Measurements from ENCODE around the gene FAM131A. TPM values are rescaled to one million over a fixed set of nuclear protein-coding genes. Genes with fewer than 3 reads are reported as not detected.

Gene FAM131A
- polyA plus RNA-seq (2012; ENCODE audit: low read depth, missing spikeins), result 2.1 TPM

GRCh38 chr3:184337399-184337714 lies at the start of gene FAM131A:
TSS of gene FAM131A (plus strand) at chr3:184337600. CDS start at chr3:184337631, 31 bp downstream.
- no peak for FAIRE-seq
- TF ChIP-seq POLR2AphosphoS5 (IDR thresholded peaks at IDR 0.05; ENCODE audit: low read depth, low read length) (no peak), POLR2A (IDR thresholded peaks at IDR 0.05; ENCODE audit: low read depth, low read length) (no peak), PAX5 (IDR thresholded peaks at IDR 0.05; ENCODE audit: insufficient read depth, low read length, severe bottlenecking) (no peak), TAF1 (IDR thresholded peaks at IDR 0.05; ENCODE audit: low read depth, low read length) (no peak)
- DNase-seq (ENCODE audit: insufficient read length, low spot score), result no peak

GRCh38 chr3:184289426-184289938 lies 47.9 kb upstream of the FAM131A start:
- TF ChIP-seq PAX5 (IDR thresholded peaks at IDR 0.05; ENCODE audit: insufficient read depth, low read length, severe bottlenecking) (no peak), POLR2A (IDR thresholded peaks at IDR 0.05; ENCODE audit: low read depth, low read length) (no peak), POU2F2 (IDR thresholded peaks at IDR 0.05; ENCODE audit: low read depth, low read length) (no peak), POLR2AphosphoS5 (IDR thresholded peaks at IDR 0.05; ENCODE audit: low read depth, low read length) (no peak), SPI1 (IDR thresholded peaks at IDR 0.05; ENCODE audit: low read depth, low read length) (no peak)
- DNase-seq (ENCODE audit: insufficient read length, low spot score) (peak; percentile 75), FAIRE-seq (peak; percentile 57)

- FAIRE-seq (no peak), DNase-seq (ENCODE audit: insufficient read length, low spot score) (no peak)
- TF ChIP-seq PAX5 (IDR thresholded peaks at IDR 0.05; ENCODE audit: insufficient read depth, low read length, severe bottlenecking) (no peak), POLR2AphosphoS5 (IDR thresholded peaks at IDR 0.05; ENCODE audit: low read depth, low read length) (no peak), POU2F2 (IDR thresholded peaks at IDR 0.05; ENCODE audit: low read depth, low read length) (no peak), TAF1 (IDR thresholded peaks at IDR 0.05; ENCODE audit: low read depth, low read length) (no peak), POLR2A (IDR thresholded peaks at IDR 0.05; ENCODE audit: low read depth, low read length) (no peak), SPI1 (IDR thresholded peaks at IDR 0.05; ENCODE audit: low read depth, low read length) (no peak)
Measured at GRCh38 chr3:184290331-184290730, 47.1 kb upstream of the FAM131A start.

DNA sequence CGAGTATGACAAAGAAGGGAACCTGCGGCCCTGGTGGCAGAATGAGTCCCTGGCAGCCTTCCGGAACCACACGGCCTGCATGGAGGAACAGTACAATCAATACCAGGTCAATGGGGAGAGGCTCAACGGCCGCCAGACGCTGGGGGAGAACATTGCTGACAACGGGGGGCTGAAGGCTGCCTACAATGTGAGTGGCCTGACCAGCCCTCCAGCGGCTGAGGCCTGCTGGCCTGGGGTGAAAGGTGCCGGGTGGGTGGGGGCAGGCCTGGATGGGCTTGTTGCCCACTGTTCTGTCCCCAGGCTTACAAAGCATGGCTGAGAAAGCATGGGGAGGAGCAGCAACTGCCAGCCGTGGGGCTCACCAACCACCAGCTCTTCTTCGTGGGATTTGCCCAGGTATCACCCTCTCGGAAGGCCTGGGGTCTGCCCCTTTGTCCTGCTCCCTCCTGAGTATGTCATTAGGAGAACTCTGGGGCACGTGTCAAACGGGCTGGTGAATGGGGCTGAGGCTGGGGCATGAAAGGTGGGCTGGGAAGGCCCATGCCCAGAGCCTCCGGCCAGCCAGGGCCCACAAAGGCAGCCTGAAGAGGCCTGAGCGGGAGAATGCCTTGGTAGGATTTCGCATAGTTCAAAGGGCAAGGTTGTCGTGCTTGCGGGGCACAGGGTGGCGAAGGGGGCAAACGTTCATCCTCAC lies 46.2 kb upstream of the FAM131A start:
- FAIRE-seq (no peak), DNase-seq (ENCODE audit: insufficient read length, low spot score) (no peak)
- no peak for TF ChIP-seq PAX5 (IDR thresholded peaks at IDR 0.05; ENCODE audit: insufficient read depth, low read length, severe bottlenecking)
- no peak for TF ChIP-seq SPI1 (IDR thresholded peaks at IDR 0.05; ENCODE audit: low read depth, low read length)
- TF ChIP-seq POU2F2 (IDR thresholded peaks at IDR 0.05; ENCODE audit: low read depth, low read length), result no peak
- no peak for TF ChIP-seq POLR2A (IDR thresholded peaks at IDR 0.05; ENCODE audit: low read depth, low read length)
- no peak for TF ChIP-seq TAF1 (IDR thresholded peaks at IDR 0.05; ENCODE audit: low read depth, low read length)
- TF ChIP-seq POLR2AphosphoS5 (IDR thresholded peaks at IDR 0.05; ENCODE audit: low read depth, low read length), result no peak

GRCh38 chr3:184291738-184292445 lies 45.5 kb upstream of the FAM131A start:
- TF ChIP-seq POLR2A (IDR thresholded peaks at IDR 0.05; ENCODE audit: low read depth, low read length), result no peak
- TF ChIP-seq POU2F2 (IDR thresholded peaks at IDR 0.05; ENCODE audit: low read depth, low read length), result no peak
- TF ChIP-seq POLR2AphosphoS5 (IDR thresholded peaks at IDR 0.05; ENCODE audit: low read depth, low read length), result no peak
- TF ChIP-seq PAX5 (IDR thresholded peaks at IDR 0.05; ENCODE audit: insufficient read depth, low read length, severe bottlenecking), result no peak
- no peak for TF ChIP-seq SPI1 (IDR thresholded peaks at IDR 0.05; ENCODE audit: low read depth, low read length)
- TF ChIP-seq TAF1 (IDR thresholded peaks at IDR 0.05; ENCODE audit: low read depth, low read length), result no peak
- no peak for DNase-seq (ENCODE audit: insufficient read length, low spot score)
- FAIRE-seq, result no peak

DNA sequence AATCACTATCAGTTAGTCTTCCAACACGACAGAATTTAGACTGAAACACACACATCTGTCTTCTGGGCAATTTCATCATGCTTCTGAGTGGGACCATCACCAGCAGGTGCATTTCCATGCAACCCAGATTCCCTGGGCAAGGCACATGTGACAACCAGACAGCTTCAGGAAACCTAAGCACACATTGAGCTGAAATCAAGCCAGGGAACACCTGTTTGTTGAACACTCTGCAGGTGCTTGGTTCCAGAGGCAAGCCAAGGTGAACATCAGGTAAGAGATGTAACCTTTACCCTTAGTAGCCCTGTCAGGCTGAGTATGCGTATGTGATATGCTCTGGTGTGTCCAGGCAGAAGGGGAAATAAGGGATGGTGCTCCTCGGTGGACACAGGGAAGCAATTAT lies 41.6 kb upstream of the FAM131A start:
- TF ChIP-seq POLR2AphosphoS5 (IDR thresholded peaks at IDR 0.05; ENCODE audit: low read depth, low read length), result no peak
- no peak for TF ChIP-seq SPI1 (IDR thresholded peaks at IDR 0.05; ENCODE audit: low read depth, low read length)
- no peak for TF ChIP-seq POU2F2 (IDR thresholded peaks at IDR 0.05; ENCODE audit: low read depth, low read length)
- no peak for FAIRE-seq

GRCh38 chr3:184296616-184297015 lies 40.8 kb upstream of the FAM131A start:
- no peak for FAIRE-seq
- no peak for DNase-seq (ENCODE audit: insufficient read length, low spot score)
- TF ChIP-seq POLR2A (IDR thresholded peaks at IDR 0.05; ENCODE audit: low read depth, low read length) (no peak), TAF1 (IDR thresholded peaks at IDR 0.05; ENCODE audit: low read depth, low read length) (no peak), POLR2AphosphoS5 (IDR thresholded peaks at IDR 0.05; ENCODE audit: low read depth, low read length) (no peak), POU2F2 (IDR thresholded peaks at IDR 0.05; ENCODE audit: low read depth, low read length) (no peak), PAX5 (IDR thresholded peaks at IDR 0.05; ENCODE audit: insufficient read depth, low read length, severe bottlenecking) (no peak)

More for the DNA sequence above, 41.6 kb upstream of the FAM131A start:
- DNase-seq (ENCODE audit: insufficient read length, low spot score), result no peak

DNA sequence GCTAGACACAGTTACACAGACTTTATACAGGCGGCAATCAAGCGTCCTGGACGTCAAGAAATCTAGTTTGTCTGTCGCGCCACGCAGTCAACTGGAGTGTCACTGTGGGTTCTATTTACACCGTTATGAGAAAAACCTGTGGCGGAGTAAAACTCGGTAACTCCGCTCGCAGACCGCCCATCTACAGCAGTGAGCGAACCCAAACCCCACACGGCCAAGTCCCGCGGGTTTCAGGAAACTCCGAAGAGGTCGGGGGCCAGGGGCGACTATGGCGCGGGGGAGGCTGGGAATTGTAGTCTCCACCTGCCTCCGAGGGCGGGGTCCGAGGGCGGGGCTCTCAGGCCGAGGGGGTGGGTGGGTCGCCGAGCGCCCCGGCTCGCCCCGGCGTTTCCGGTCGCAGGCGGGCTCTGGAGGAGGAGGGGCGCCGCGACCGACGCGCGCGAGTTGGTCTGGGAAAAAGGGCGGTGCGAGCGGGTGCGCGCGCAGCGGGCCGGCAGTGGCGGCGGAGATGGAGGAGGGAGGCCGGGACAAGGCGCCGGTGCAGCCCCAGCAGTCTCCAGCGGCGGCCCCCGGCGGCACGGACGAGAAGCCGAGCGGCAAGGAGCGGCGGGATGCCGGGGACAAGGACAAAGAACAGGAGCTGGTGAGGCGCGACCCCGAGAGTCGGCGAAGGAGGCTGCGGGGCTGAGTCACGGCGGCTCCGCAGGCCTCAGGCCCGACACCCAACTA lies 38.5 kb upstream of the FAM131A start, which contains the start of gene PSMD2:
Gene PSMD2, plus strand, starts transcription at position 483 of the 729 bp plus-strand sequence. Its CDS starts 26 bp downstream, at position 509.
- FAIRE-seq, result peak; percentile 94
- DNase-seq (ENCODE audit: insufficient read length, low spot score), result peak; percentile 96
- TF ChIP-seq TAF1 (IDR thresholded peaks at IDR 0.05; ENCODE audit: low read depth, low read length) (peak; percentile 75), POLR2A (IDR thresholded peaks at IDR 0.05; ENCODE audit: low read depth, low read length) (peak; percentile 60), POLR2AphosphoS5 (IDR thresholded peaks at IDR 0.05; ENCODE audit: low read depth, low read length) (peak; percentile 70), POU2F2 (IDR thresholded peaks at IDR 0.05; ENCODE audit: low read depth, low read length) (no peak)

Data from GM12891 (cell line).